Jurkat, Clone E6-1 (cell line): ENCODE data around the gene CNTNAP2.

ENCODE experiments used
- DNase-seq: peaks from one replicate; pipeline ENCODE4 v3.0.0-alpha.2; 2011; ENCODE audit warnings: low read depth, low spot score
- H3K4me3 ChIP-seq: 2 replicates; pipeline ENCODE4 v1.5.1; 2011; ENCODE audit warnings: mild to moderate bottlenecking, low read length, control low read depth, moderate library complexity

CNTNAP2 gene

DNA sequence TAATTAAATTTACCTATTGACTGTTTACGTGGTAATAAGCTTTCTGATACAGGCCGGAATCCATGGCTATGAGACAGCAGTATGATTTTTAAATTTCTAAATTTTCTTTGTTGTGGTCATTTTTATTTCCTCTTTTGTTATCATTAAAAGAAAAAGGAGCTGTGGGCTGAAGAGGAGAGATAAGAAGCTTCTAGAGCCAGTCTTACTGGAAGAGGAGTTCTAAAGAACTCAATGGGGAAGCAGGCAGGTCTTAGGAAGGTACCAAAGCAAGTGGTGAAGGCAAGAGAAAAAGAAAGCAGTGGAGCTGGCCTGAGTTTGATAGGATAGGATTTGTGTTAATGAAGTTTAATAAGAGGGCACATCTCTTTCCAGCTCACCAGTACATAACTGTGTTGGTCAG, 1187.8 kb downstream of the CNTNAP2 start:
- no peak for DNase-seq
- H3K4me3 ChIP-seq: no peak overlapping the region

DNA sequence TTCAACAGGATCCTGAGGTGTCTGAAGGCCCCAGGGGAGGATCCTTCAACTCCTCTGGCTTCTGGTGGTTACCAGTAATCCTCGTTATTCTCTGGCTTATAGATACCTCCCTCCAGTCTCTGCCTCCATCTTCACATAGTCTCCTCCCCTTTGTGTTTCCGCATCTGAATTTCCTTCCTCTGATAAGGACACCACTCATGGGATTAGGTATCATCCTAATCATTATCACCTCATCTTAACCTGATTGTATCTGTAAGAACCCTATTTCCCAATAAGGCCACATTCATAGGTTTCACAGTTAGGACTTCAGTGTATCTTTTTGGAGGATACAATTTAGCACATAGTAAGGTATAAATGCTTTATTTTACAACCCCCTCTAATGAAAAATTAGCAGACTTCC, 1189.2 kb downstream of the CNTNAP2 start:
- no peak overlapping the region for H3K4me3 ChIP-seq
- DNase-seq: no peak

DNA sequence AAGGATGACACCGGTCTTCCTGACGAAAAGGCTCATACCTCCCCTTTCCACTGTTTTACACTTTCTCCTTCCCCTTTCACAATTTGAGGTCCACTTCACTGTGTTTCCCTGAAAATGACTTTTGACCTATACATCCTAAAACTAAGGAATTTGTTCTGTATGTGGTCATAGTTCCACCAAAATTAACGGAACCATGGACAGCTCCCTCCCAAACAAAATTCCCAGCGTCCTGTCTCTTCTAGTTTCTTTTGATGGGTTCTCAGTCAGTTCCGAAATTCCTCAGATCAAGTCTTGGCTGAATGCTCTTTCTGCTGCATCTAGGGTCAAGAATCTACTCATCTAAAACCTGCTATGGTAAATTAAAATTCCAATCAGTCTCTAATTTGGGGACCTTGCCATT, 1191.9 kb downstream of the CNTNAP2 start:
- H3K4me3 ChIP-seq: no peak overlapping the region
- DNase-seq: no peak

DNA sequence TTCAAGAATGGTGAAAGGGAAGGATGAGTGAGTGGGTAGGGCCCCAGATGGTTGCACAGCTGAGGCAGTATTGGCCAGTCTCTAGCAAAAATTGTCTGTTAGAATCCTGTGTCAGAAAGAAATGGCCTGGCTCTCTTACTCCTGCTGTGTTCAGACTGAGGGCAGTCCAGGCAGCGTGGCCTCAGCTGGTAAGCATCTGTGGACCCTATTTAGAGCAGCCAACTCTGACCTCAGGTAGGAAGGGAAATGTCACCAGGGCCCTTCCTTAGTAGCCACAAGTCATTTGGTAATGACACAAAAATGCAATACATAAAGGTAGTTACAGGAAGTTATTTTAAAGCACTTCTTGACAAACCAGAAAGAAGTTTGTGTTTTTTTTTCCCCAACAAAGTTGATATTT, 1194.7 kb downstream of the CNTNAP2 start:
- DNase-seq: no peak

DNA sequence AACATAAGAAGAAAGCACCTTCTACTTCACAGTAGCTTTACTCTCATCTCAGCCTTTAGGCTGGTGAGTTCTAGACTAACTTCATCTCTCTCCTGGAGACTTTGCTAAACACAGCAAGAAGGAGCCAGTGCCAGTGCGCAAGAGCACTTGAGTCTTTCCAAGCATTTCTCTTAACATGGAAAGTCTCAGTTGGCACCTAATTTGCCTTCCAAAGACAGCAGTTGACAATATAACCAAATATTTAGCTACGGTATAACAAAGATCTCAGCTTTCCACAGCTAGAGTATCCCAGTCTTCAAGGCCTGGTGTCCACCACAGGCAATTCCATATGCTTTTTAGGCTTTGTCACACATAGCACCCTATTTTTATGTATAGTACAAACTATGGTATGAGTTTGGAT, 1204.9 kb downstream of the CNTNAP2 start:
- DNase-seq: no peak
- no peak overlapping the region for H3K4me3 ChIP-seq

More for the DNA sequence above, 1194.7 kb downstream of the CNTNAP2 start:
- no peak overlapping the region for H3K4me3 ChIP-seq

DNA sequence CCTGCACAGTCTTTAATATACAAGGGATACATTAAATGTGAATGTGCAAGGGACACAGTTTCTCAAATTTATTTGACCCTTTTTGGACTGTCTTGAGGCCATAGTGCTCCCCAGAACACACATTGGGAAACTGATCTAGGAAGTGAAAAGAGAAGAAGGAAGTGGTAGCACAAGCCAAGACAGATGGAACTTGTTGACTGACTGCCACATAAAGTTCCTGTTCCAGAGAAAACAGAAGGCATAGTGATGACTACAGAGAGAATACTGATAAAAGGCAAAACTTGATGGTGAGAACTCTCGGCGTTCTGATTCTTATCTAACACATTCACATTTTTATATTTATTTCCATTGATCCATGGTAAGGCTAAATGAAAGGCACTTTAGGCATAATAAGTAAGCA, 1216.4 kb downstream of the CNTNAP2 start:
- no peak for DNase-seq
- H3K4me3 ChIP-seq: no peak overlapping the region

DNA sequence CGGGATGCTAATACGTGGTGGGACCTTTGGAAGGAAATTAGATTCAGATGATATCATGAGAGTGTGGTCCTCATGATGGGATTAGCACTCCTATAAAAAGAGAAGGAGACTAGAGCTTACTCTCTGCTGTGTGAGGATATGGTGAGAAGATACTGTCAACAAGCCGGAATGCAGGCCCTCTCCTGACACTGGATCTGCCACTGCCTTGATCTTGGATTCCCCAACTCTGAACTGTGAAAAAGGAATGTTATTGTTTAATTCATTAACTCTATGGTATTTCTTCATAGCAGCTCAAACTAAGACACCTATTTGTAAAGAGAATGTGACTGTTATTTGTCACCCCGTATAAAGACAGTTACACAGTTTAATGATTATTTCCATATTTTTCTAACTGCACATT, 1246.5 kb downstream of the CNTNAP2 start:
- no peak overlapping the region for H3K4me3 ChIP-seq
- no peak for DNase-seq

DNA sequence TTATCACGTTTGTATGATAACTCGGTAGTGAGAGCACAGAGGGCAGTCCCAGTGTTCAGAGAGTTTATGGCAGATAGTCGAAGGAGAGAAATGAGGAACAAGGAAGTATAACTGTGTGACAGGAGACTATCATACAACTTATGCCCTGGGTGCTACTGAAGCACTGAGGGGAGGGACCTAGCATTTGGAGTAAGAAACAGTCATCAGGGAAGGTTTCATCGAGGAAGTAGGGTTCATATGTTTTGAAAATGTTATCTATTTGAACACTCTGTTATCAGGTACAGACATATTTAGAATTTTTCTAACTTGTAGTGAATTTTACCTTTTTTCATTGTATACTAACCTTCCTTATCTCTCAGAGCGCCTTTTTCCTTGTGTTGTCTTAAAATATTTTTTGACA, 1259.6 kb downstream of the CNTNAP2 start:
- no peak overlapping the region for H3K4me3 ChIP-seq
- DNase-seq: no peak

DNA sequence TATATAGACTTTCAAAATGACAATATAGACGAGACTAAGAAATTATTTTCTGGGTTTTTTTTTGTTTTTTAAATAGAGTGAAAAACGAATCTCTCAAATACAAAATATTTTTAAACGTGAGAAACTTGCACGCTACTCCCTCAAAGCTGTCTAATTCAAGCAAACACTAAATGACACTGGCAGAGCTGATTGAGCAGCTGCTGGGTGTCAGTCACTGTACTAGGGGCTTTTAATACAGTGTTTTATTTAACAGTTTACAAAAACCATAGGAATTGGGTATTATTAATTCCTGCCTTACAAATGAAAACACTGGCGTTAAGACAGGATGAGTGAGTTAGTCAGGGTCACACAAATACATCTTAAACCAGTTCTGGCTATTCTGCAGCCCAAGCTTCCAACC, 1264.3 kb downstream of the CNTNAP2 start:
- no peak overlapping the region for H3K4me3 ChIP-seq
- no peak for DNase-seq

DNA sequence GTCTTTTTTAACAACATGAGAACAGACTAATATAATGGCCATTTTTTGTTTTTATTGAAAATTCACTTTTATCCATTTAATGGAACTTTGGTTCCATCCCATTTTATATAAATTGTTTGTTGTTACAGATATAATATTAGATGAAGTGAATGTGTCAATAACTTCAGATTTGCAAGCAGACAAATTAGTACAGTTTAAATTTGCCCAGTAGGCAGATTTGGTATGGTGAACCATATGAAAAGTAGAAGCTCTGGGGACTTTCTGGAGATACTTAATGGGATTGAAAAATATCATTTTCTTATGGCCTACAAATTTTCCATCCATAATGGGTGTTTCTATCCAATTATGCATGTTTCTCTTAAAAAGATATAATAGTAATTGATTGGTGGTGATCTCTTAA, 1277.7 kb downstream of the CNTNAP2 start:
- no peak overlapping the region for H3K4me3 ChIP-seq
- DNase-seq: no peak

DNA sequence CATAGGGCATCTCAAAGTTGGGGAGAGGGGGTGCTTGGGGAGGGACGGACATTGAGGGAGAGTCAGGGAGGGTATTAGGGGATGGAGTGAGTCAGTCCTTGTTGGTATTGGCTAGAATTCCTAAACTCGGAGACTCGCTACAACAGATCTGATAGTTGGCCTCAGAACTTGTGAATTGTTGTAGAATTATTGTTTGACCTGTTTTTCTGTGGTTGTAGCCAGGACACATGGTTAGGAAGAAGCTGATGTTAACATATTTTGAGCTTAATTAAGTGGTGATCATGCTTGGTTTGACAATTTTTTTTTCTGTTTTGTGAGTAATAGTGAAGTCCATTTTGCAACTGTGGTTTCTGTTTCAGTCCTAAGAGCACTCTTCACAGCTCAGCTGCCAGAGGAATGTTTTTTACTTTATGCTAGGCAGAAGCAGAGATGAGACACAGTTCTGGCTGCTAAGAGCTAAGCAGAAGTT, 1283.7 kb downstream of the CNTNAP2 start:
- H3K4me3 ChIP-seq: no peak overlapping the region
- no peak for DNase-seq

DNA sequence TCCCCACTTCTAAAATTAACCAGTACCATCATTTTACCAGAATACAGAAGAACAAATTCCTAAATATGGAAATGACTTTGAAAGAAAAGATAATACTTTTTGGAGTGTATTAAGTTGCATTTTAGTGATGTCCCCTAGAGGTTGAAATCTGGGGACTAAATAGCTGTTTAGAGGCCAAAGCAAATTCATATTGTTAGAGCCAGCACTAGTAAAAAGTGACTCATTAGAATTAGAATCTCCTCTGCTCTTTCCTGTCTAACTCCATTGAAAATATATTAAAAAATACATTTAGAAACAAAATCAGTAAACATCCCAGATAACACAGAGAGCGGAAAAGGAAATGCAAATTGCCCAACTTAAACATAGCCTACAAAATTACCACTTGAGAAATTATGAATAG, 1284.3 kb downstream of the CNTNAP2 start:
- no peak for DNase-seq
- H3K4me3 ChIP-seq: no peak overlapping the region

DNA sequence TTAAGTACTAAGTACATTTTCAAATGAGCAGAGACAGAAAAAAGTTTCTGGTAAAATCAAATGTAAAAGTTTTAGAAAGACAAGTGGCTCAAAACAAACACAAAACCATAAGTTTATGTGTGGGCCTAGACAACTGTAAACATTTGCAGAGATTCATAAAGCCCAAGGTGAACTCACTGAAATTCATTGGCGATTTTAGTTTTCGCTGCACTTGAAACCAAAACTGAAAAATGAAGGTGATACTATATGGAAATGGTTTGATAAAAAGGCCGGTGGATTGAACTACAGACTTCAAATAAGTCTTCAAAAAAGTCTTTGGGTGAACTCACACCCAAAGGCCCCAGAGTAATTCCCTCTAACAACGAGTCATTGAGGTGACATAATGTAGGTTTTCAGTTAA, 1289.0 kb downstream of the CNTNAP2 start:
- H3K4me3 ChIP-seq: no peak overlapping the region
- DNase-seq: no peak

DNA sequence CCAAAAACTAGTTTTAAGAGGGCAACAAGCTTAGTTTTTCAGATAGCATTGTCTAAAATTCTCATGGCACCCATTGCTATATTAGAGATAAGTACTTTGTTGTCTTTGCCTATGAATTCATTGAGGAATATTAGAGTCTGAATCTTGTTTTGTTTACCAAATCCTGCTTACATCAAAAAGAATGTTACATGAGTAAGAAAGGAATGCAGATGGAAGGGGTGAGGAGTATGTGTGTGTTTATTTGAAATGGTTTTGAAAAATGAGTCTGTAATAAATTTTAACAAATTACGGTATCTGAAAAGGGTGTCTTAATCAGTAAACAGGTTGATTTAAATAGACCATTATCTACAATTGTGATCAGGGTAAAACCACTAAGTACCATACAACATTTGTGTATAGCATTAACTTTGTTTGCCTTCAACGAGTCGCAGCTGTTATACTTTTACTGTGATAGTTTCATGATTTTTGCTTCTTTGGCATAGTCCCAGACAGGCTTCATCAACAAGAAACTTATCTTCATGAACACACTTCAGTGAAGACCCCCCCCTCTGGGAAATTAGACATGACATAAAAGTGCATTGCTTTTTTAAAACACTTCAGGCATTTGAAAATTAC, 1290.0 kb downstream of the CNTNAP2 start:
- no peak for DNase-seq
- H3K4me3 ChIP-seq: no peak overlapping the region

DNA sequence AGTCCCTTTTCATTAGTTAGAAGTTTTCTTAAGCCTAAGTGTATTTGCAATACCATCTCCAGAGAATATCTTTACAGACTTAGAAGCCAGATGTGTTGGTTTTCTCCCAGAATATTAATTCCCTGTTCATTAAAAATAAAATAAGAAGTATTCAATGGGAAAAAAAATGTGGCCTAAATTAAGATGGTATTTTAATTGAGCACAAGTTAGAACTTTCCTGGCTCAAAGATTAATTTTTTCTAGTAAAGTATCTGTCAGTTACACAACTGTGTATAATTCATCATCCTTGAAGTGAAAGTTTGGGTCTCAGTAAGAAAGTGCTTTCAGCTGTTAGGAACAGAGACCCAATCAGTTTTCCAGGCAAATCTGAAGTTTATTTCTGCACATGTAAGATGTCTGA, 1294.5 kb downstream of the CNTNAP2 start:
- H3K4me3 ChIP-seq: no peak overlapping the region
- DNase-seq: no peak

DNA sequence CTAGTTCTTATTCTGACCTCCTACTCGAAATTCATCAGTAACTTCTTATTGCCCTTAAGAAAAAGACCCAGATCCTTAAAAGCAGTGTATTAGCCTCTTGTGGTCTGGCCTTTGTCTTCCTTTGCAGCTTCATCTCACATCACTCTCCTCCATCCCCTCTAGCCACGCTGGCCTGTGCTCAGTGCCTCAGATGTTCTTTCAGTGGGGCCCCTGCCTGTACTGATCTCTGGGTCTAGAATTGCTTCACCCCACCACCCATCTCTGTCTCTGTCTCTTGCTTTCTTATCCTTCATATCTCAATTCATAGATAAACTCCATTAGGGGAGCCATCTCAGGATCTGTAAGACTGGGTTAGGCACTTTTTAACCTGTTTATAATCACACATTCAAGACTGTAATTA, 1295.5 kb downstream of the CNTNAP2 start:
- no peak for DNase-seq
- no peak overlapping the region for H3K4me3 ChIP-seq

DNA sequence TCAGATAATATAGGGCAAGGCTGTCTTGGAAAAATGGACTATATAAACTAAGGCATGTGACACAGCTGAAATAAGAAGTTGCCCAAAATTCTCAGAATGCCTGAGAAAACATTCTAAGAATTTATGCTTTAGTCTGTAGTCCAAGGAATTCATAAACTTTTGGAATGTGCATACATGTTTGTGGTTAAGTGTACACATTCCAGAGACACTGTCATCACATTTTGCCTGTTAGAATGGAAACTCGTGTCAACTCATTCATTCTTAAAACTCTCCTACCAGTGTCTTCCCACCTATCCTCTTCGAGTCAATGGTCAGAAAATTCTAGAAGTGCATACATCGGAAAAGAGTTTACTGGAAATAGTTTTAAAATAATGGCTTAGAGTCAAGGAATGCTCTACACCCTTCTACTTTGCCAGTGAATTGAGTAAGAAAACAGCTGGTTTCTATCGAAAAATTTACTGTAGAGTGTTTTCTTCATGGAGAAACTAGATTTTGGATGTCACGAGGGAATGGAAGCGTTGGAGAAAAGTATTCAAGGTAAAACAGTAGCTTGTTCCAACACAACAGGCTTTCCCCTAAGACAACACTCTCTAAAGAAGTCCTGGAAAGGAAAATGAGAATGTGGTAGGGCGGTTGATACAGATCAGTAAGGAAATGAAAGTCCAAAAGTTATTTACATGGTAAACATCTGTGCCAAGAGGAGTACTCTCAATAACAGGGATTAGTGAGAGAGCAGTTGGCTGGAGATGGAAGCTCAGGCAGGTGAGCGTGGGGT, 1296.4 kb downstream of the CNTNAP2 start:
- no peak overlapping the region for H3K4me3 ChIP-seq
- no peak for DNase-seq

DNA sequence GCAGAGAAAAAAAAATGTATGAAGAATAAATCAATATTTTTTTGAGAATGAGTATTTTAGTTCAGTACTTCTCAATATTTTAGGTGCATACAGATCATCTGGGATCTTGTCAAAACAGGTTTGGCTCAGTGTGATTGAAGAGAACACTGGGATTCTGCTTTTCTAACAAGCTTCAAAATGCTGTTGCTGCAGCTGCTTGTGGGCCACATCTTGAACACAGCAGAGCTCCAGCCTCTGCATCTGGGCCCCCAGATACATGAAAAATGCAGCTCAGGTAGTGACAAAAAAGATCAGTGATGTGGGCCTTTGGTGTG, 1296.9 kb downstream of the CNTNAP2 start:
- DNase-seq: no peak
- H3K4me3 ChIP-seq: no peak overlapping the region

DNA sequence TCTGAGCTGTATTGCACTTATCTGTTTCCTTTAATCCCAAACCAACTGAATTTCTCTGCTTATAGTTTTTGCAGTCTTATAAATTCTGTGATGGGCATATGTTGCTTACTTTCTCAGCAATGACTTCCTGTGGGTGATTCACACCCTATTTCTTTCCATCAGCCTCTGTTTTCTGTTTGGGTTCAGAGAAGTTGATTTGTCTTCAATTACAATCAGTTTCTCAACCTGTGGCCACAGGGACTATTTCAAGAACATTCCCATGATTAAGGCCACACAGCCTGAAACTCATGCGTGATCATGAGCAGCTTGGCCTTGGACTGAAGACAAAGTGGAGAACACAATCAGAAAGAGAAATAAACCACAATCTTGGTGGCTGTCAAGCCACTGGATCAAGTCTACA, 1299.4 kb downstream of the CNTNAP2 start:
- DNase-seq: no peak

DNA sequence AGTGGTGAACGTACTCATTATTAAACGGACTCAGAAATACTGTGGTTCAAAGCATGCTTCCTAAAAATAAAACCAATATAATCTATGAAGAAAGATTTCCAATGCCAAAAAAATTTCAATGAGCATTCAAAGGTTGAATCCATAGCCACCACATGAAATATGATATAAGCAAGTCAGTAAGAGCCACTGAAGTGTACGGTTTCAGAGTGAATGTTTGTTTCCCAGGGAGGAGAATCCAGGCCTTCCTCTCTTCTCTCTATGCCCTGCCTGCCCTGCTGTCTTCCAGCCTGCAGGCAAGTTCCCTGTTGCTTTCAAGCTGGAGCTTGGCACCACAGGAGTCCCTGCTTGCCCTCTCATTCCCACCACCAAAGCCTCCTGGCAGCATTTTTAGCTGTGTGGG, 1302.4 kb downstream of the CNTNAP2 start:
- no peak overlapping the region for H3K4me3 ChIP-seq
- DNase-seq: no peak

More for the DNA sequence above, 1299.4 kb downstream of the CNTNAP2 start:
- H3K4me3 ChIP-seq: no peak overlapping the region

DNA sequence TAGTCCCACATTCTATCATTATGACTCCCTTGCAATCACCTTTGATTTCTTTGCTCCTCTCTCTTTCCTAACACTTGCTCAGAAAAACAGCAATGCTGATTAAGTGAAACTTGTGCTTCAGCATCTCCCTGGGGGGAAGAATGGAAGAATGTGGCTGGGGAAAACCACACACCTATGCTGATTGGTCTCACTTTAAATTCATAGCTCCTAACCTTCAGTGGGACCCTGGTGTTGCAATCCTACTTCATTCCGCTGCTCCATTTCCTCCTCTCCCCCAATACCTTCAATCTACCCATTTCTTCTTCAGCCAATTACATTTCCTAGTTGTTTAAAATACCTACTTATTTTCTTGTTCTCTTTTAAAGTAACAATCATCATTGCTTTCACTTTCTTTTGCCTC, 1307.3 kb downstream of the CNTNAP2 start:
- DNase-seq: no peak
- H3K4me3 ChIP-seq: no peak overlapping the region
